HG02981 (cell line): Measurements from ENCODE around the gene IL1RAPL1.

Source experiments
- ATAC-seq: cut with Tn5 transposase; IDR thresholded peaks from one replicate; pipeline ENCODE4 v1.9.1; 2021; ENCODE audit warnings: mild to moderate bottlenecking, moderate library complexity; ENCODE audit not compliant: unreplicated experiment

IL1RAPL1 gene

DNA sequence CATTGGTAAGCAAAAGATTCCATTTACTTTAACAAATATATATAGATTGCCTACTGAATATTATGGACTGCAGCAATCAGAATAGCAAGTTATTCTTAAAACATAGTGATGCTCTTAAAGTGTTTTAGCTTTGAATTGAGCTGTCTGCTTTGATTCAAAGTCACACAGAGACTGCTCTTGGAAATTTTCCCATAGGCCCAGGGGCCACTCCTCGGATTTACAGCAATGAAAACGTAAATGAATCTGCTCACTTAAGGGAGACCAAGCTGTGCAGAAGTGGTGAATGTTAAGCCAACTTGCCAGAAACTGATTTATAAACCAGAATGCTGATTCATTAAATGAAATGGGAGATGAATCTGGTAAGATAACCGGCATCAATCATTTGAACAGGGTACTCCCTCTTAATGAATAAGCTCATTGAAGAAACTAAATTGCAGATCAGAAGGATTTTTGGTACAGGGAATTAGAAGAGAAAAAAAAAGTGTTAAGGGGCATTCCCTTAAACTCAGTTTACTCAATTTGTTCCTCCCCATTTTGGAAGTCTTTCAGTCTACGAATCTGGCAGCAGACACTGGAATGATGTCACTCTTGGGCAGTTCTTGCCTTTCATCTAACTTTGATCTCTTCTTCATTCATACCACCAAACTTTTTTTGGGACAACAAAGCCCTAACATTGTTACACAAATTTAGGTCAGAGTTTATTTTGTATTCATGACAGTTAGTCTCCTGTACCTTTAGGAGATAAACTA lies 1264.8 kb downstream of the IL1RAPL1 start:
- ATAC-seq: no peak

DNA sequence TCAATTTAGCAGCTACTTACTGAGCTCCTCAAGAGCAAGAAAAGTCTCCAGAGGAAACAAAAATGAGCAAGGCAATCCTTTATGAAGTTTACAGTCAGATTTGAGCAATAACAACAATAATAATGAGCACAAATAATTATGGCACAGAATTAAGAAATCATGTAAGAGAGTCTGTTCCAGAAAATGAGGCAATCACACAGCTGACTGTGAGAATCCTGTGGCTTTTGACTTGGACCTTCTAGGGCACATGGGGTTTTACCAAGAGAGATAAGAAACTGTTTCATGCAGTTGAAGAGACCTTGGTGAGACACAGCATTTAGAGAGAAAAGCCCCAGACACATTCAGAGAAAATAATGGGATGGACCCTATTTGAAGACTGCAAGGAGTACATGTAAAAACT lies 1265.5 kb downstream of the IL1RAPL1 start:
- ATAC-seq: no peak

DNA sequence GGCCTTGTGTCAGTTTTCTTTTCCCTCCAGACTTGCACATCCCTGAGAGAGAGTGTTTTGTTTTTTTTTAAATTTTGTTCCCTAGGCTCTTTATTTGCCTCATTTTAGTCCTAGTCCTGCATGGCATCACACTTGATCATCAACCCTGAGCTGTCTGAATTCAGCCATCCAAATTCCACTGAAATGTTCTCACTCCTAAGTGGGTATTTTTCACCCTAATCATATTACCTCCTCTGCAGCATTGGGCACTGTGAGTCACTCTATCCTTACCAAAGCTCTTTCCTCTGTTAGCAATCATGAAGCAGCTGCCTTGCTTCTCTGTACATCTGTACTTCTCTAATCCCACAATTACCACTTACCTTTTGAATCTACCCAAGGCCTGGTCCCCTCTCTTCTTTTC lies 1271.5 kb downstream of the IL1RAPL1 start:
- no peak for ATAC-seq

DNA sequence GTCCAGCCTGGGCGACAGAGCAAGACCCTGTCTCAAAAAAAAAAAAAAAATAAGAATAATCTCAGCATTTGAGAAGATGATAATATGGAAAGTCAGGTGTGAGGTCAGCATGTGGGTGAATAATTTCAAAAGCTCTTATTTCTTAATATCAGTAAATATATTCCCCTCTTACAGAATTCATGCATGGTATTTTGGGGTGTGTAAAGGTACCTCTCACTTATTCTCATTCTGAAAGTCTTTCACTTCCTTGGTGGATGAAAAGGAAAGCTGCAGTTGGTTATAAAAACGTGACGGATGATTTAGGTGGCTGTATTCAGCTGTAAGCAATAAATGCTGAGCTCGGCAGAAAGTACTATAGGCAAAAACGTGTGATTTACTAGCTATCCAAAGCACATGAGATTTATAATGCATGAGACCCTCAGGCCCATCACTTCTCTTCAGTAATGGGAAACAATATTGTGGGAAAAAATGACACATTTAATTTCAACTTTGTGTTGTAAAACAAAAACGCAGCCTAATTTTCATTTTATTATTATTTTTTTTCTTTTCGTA lies 1275.0 kb downstream of the IL1RAPL1 start:
- ATAC-seq: no peak

DNA sequence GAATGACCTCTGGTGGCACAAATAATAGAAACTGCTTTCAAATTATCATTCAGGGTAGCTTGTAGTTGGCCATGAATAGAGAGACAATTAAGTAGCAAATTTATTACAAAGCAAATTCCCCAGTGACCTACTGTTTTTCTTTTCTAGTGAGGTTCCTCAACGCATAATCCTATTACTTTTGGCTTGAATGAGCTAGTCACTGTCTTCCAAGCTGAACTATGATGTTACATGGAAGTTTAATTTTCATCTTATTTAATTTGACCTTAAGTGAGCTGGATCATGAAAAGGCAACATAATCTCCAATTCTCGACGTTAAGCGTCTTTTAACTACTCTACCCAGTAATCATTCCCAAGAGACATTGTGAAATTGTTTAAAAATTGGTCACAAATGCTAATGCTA lies 1280.7 kb downstream of the IL1RAPL1 start:
- ATAC-seq: no peak

DNA sequence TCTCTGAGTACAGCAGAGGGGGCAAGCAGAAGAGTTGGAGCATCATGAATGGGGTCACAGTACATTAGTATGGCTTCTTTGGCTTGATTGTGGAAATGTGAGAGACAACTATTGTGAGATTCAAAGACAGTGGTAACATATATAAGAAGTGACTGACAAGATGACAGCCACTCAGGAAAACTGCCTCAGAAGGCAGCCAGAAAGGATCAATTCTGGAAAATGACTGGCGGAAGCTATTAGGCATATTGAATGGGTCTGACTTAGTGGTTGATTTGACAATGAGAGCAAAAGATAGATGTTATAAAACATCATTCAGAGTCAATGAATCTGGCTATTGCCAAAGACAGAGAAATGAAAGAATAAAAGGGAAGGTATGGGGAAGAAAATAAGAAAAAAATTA lies 1282.6 kb downstream of the IL1RAPL1 start:
- ATAC-seq: no peak

DNA sequence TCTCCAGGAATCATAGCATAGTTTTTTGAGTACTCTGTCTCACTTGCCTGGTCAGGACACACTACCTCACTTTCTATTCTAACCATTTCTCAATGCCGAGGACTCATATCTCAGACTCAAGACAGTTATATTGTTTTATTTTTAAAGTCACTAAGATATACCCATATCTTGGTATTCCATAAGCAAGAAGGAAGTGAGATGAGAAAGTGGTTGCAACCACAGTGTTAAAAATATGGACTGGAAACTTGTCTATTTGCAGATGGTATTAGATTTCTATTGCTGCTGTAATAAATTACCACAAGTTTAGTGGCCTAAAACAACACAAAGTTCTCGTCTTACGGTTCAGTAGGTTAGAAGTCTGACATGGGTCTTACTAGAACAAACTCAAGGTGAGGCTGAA lies 1283.4 kb downstream of the IL1RAPL1 start:
- ATAC-seq: no peak

DNA sequence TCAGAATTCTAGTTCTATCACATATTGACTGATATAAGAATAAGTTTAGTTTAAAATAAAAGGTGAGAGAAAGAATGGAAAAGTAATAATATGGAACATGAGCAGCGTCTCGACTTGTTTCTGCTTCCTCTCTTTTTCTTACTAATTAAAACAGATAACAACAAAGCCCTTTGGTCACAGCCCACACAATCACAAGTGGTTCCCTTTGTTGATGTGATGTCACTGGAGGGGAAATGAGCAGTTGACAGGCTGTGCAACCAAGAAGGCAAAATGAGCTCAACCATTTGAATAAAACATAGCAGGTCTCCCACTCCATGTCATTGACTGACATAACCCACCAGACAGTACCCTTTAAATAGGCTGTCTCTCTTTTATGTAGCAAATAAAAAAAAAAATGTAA lies 1285.6 kb downstream of the IL1RAPL1 start:
- no peak for ATAC-seq

DNA sequence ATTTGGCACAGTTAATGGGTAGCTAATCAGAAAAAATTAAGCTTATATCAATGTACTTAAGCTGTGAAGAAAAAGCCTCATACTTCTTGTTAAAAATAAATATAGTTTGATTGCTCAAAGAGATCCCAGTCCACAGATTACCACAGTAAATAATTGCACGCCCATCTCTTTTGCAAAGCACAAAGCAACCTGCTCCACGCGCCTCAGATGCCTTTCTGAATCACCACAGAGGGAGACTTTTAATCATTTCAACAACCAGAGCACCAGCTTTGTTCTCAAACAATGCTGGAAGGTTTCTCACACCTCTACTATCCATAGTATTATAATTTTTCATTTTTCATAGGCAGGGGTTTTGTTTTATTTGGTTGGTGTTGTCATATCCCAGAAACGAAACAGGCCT lies 1289.5 kb downstream of the IL1RAPL1 start:
- no peak for ATAC-seq

DNA sequence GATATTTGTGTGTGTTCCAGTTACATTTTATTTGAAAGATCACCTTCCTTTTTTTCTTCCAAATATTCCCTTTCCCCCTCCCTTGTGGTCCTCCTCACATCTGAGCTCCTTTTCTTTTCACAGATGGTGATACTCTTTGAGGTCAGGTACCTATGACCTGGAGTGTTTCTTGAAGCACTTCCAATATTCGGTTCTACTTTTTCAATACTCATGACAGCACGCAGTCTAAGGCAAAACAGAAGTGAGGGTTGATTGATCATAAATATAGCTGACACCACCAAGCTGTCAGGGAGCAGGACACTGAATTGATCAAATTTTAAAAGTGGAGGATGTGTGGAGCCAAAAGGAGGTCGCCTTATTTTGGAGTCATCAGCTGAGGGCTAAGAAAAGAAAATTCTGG lies 1293.7 kb downstream of the IL1RAPL1 start:
- ATAC-seq: no peak

DNA sequence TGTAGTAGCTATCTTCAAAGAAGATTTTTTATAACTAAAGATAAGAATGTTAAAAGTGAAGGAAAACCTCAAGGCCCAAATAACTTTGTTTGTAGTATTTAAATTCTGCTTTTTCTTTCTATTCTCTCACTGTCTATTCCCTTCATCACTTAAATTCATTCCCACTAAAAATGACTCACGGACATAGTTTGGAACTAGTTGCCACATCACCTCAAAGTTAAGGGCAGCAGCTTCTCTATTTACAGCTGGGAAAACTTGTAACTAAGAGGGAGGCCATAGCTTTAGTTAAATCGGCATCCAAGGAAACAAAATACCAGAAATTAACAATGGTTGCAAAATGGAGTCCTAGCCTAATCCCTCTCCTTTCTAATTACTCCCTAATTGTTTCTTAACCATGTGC lies 1302.8 kb downstream of the IL1RAPL1 start:
- no peak for ATAC-seq

DNA sequence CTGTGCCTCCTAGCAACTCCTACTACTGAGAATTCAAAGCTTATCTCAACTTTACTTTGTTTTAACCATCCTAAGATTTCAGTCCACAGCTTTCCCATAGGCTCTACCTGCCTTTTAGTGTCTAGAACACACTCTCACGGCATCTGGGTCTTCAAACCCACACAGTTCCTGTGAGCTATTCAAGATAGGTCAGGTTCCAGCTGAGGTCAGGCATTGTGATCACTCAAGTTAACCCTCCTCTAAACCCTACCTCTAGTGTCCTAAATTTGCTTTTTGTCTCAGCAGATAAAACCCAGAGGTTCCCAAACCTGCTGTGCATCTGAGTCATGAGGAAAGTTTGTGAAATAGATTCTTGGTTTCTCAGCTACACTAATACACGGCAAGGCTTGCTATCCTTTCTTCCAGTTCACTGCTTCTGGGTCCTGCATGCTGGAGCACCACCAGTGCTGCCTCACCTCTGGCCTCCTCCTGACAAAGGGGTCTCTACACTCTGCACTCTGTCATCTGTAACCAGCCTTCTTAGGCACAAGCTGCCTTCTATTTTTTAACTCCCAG lies 1303.5 kb downstream of the IL1RAPL1 start:
- no peak for ATAC-seq

DNA sequence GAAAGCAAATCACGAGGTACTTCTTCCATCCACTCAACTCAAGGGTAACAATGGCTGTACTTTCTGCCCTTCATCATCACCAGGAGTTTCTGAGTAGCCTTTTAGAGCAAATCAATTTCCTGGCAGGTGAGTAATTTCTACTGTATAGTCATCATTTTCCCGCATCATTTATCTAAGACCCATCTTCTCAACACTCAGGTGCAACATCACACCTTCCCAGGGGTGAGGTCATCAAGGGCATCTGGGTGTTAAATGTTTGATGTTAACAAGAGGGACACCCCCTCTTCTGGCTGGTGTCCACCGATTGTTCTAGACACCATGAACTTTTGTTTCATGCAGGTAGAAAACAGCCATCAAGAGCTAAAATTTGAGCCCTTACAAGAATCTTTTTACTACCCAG lies 1314.8 kb downstream of the IL1RAPL1 start:
- no peak for ATAC-seq

DNA sequence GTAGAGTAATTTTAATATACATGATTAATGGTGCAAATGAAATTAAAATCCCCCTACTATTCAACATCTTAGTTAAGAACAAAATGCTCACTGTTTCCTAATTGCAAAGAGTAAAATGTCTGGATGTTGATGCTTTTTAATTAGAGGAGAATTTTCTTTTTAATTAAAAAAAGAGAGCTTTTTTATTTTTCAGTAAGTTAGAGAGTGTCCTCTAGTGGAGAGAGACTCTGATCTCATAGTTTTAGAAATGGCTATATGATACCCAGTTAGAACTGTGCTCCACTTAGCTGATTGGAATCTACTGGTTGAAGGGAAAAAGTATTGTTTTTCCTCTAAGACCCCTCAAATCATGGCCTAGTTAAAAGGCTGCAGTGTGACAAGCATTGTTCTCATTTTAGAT lies 1316.1 kb downstream of the IL1RAPL1 start:
- no peak for ATAC-seq

DNA sequence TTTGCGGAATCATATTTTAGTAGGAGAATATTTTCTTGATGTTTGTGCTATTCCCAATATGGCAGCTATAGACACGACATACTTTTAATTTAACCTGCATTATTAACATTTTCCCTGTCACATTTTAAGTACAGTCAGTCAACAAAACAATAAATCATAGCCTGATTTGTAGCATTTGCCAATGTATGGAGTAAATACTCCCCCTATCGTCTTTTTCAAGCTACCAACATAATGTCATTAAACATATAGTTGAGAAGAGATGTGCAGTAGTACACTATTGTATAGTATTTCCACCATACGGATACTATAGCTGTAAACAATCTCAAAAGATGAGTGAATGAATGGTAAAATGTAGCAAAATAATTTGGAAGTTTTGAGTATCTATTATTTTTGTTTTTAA lies 1324.4 kb downstream of the IL1RAPL1 start:
- no peak for ATAC-seq

DNA sequence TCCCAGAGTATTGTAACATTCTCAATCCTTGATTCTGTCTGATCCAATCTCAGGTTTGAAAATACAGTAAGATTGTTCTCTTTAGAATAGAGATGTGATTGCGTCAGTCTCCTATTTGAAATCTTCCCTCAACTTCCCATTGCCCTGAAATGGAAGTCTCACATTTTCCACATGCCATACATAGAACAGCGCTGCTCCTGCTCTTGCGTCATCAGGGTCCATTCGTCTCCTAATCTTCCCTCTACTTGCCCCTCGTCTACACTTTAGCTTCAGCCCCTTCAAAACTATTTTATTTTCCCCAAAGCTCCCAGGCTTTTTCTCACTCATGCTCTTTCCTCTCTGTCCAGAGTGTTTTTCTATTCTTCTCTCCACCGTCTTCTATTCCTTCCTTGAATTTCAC lies 1326.4 kb downstream of the IL1RAPL1 start:
- no peak for ATAC-seq

DNA sequence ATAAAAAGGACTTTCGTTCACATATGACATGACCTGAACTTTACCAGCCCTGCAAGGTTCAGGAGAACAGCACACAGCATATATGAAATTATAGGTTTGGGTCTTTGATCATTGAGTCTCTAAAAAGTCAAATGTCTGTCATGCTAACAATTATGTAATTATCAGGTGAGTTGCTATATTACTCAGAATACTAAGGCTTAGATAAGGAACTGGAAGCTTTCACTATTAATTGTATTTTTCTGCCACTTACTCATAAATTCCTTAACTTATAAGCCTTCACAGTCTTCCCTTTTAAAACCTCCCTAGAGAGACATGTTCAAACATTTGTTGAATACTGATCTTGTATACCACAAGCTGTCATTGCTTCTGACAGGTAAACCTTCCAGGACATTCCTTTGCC lies 1335.4 kb downstream of the IL1RAPL1 start:
- no peak for ATAC-seq

DNA sequence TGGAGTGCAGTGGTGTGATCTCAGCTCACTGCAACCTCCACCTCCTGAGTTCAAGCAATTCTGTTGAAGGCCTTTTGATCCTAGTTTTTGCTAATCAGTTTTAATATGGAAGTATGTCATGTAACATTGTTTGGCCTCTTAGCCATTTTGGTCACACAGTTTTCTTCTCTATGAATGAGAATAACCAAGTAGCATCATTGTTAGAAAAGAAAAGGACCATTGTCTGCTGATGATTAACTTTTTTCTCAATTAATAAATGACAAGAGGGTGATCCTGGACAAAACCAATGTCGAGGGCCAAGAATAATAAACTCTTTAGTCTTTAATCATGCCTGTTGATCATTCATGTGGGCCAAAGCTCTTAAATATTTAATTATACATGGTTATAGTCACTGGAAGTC lies 1338.8 kb downstream of the IL1RAPL1 start:
- no peak for ATAC-seq

DNA sequence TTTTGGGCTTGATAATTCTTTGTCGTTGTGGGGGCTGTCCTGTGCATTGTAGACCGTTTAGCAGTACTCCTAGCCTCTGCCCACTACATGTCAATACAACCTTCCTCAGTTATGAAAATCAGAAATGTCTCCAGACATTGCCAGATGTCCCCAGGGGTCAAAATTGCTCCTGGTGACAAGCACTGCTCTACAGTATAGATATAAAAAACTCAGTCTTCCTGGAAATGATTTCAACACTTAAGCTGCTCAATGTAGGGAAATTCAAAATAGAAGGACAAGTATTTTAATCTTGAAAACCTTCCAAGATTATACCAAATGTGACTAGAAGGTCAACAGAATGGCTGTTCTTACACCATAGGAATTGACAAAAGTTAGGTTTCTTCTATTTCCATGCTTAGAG lies 1339.4 kb downstream of the IL1RAPL1 start:
- no peak for ATAC-seq

DNA sequence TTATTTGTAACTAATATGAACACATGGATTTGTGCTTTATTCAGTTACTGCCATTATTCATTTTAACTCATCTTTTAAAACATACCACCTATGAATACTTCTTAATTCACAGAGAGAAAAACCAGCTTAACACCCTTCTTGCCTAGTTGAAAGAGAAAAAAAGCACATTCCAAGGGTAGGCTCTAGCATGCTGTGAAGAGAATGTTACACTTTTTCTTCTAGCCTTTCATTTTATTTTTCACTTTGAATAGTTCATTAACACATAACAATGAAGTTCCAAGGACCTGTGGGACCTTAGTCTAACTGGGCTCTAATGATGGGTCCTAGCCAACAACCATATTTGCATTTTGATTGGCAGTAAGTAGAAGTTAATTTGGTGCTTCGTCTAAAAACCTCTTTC lies 1348.2 kb downstream of the IL1RAPL1 start:
- ATAC-seq: no peak

DNA sequence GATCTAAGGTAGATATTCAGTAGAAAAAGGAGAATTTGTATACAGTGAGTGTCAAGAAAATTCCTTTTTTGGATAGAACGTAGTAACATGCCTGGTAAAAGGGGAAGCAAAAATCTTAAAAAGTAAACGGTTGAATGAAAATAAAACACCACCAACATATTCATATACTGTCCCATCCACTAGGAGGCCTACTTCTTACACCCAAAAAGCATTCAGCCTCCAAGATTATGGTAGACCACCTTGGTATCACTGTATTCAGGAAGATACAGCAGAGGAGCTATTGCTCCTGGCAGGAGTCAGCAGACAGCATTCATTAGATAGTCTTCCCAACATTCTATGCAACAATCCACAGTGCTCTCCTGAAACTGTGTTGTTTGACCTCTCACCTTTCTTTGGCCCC lies 1353.5 kb downstream of the IL1RAPL1 start:
- no peak for ATAC-seq

DNA sequence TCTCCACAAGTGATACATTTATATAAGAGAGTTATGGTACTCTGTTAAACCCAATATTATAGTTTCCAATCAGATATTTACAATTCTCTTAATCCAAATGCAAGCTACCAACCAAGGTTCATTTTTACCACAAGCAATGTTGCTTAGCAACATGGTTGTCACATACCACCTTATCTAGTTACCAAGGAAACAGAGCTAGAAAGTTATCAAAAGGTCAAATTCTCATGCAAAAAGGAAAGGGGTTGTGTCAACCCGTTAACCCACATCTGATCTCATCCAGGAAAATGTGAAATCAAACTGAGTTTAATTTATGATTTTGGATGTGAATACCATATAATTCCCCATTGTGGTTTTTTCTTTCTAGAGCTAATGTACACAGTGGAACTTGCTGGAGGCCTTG lies 1354.0 kb downstream of the IL1RAPL1 start:
- ATAC-seq: no peak

DNA sequence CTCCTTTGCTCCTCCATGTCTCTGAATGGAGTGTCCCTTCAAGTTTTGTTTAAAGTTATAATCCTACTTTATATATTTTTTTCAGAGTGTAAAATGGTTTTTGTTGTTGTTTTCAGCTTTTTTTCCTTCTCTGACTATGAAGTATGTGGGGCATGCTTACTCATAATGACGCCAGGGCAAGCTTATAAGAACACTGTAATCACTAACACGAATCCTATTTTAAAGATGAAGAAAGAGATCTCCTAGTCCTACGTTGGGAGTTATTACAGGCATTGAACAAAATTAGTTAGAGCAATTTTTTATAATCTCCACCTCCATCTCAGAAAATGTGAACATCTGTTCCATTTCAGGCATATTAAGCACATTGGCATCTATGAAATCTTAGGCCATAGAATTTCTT lies 1360.0 kb downstream of the IL1RAPL1 start:
- ATAC-seq: no peak
